Mesodermal cell (in vitro differentiated cells): ENCODE data around the gene CLTB.

Experiments
- H3K27ac ChIP-seq: 2 replicates; pipeline ENCODE4 v1.7.0; 2013; ENCODE audit warnings: mild to moderate bottlenecking, low read depth, low read length, moderate library complexity; ENCODE audit not compliant: severe bottlenecking
- H3K36me3 ChIP-seq: 2 replicates; pipeline ENCODE4 v1.7.1; 2013; ENCODE audit warnings: mild to moderate bottlenecking, low read length, moderate library complexity; ENCODE audit not compliant: control insufficient read depth, insufficient read depth
- H3K4me1 ChIP-seq: one replicate; pipeline ENCODE4 v1.7.1; 2013; ENCODE audit warnings: mild to moderate bottlenecking, low read length; ENCODE audit not compliant: insufficient read depth, control insufficient read depth, poor library complexity, severe bottlenecking
- H3K4me3 ChIP-seq: 2 replicates; pipeline ENCODE4 v1.7.0; 2013; ENCODE audit warnings: low read length, control low read depth, mild to moderate bottlenecking; ENCODE audit not compliant: insufficient read depth, poor library complexity, severe bottlenecking; ENCODE audit errors: extremely low read depth
- H3K9me3 ChIP-seq: 2 replicates; pipeline ENCODE4 v1.7.1; 2013; ENCODE audit warnings: mild to moderate bottlenecking, low read length, moderate library complexity; ENCODE audit not compliant: control insufficient read depth
- WGBS, 2 experiments: methylation state at CpG; one replicate each; pipeline ENCODE4 v1.1.5; 2013; ENCODE audit warnings: missing lambda C conversion rate in 2 of 2; ENCODE audit not compliant: insufficient coverage in 2 of 2; 5-methylcytosine and 5-hydroxymethylcytosine counted together

The CLTB gene

DNA sequence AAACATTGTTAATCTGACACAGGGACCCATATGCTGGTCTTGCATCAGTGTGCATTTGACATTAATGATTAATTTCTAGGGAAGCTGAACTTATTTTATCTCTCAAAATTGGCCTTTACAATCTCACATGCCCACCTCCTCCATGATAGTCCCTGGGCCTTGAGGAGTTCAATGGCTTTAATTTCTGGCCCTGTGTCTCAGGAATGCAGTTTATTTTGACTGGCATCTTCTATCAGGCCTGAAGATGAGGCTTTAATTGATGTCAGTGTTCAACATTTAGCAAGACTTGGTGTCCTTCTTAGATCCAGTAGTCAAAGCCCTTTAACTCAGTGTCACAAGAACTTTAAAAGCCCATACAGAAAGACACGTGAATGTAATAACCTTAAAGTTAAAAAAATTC lies 10.5 kb upstream of the CLTB start:
- no peak overlapping the region for H3K27ac ChIP-seq
- no CpG with 5 or more reads among the region's 1 CpG for WGBS, 2 experiments
- no peak overlapping the region for H3K4me3 ChIP-seq
- no peaks in the 10 kb centered on the region for H3K4me1 ChIP-seq
- no peaks in the 10 kb centered on the region for H3K36me3 ChIP-seq
- H3K9me3 ChIP-seq: peaks cover 10% of the 10 kb centered on the region

DNA sequence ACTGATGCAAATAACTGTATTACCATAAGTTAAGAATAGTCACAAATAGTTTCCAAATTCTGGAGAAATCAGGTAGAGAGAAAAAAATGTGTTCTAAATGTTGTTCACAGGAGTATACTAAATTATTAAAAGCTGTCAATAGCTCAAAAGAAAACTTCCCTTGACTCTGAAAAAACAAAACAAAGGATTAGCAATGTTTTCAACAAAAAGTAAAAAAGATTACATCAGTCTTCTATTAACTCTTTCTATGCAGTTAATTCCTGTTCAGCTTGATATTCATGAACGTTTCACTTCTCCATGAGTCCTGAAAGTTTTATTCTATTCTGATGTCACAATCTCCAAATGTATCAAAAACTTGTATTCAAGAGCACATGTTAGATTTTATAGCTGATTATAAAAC lies 9.5 kb upstream of the CLTB start:
- H3K9me3 ChIP-seq: peaks cover 10% of the 10 kb centered on the region
- WGBS, 2 experiments: 86 to 100% methylated on average over 1 of the region's 1 CpG
- H3K4me1 ChIP-seq: no peaks in the 10 kb centered on the region
- no peak overlapping the region for H3K27ac ChIP-seq
- H3K4me3 ChIP-seq: no peak overlapping the region
- H3K36me3 ChIP-seq: no peaks in the 10 kb centered on the region

DNA sequence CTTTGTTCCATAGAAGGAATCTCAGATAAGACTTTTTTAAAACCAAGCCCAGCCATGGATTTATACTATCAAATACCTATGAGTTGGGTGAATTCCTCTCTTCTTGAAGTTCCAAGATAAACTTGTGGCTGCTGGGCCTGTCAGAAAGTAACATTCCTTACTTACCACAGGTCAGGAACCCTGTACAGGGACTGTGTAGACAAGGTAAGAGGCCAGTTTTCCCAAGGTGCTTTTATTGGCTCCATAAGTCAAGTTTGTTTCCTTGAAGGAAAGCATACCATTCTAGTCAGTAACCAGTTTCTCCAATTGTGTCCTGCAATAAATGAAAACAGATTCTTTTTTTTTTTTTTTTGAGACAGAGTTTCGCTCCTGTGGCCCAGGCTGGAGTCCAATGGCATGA lies 8.8 kb upstream of the CLTB start:
- H3K27ac ChIP-seq: no peak overlapping the region
- H3K9me3 ChIP-seq: peaks cover 10% of the 10 kb centered on the region
- no peaks in the 10 kb centered on the region for H3K36me3 ChIP-seq
- WGBS, 2 experiments: 100% methylated on average over 1 of the region's 1 CpG; no CpG with 5 or more reads in 1 of the 2 experiments
- H3K4me3 ChIP-seq: no peak overlapping the region
- no peaks in the 10 kb centered on the region for H3K4me1 ChIP-seq

- H3K27ac ChIP-seq: no peak overlapping the region
- no peaks in the 10 kb centered on the region for H3K36me3 ChIP-seq
- 71% methylated on average over 1 of the region's 3 CpGs; no CpG with 5 or more reads in 1 of the 2 experiments for WGBS, 2 experiments
- no peaks in the 10 kb centered on the region for H3K4me1 ChIP-seq
- H3K9me3 ChIP-seq: peaks cover 10% of the 10 kb centered on the region
- H3K4me3 ChIP-seq: no peak overlapping the region
Observed at GRCh38 chr5:176424181-176424580, 7.8 kb upstream of the CLTB start.

- Histone ChIP-seq H3K36me3 (no peaks in the 10 kb centered on the region), H3K4me1 (no peaks in the 10 kb centered on the region), H3K4me3 (no peak overlapping the region), H3K9me3 (peaks cover 10% of the 10 kb centered on the region), H3K27ac (no peak overlapping the region)
- 86% methylated on average over 1 of the region's 2 CpGs; no CpG with 5 or more reads in 1 of the 2 experiments for WGBS, 2 experiments
Observed at GRCh38 chr5:176420972-176421544, 4.7 kb upstream of the CLTB start.

DNA sequence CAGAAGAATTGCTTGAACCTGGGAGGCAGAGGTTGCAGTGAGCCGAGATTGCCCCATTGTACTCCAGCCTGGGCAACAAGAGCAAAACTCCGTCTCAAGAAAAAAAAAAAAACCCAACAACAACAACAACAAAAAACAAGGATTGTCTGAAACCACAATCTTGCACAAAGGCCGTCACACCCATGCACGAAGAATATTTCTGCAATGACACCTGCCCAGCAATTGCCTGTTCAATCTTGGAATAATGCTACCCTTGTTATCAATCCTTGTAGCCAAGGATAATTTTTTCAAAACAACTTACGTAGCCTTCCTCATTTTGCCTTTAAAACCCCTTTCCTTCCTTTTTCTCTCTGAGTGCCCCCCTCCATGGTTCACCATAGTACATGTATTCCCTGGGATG lies 3.7 kb upstream of the CLTB start:
- H3K36me3 ChIP-seq: no peaks in the 10 kb centered on the region
- no peak overlapping the region for H3K4me3 ChIP-seq
- H3K4me1 ChIP-seq: peaks cover 4% of the 10 kb centered on the region
- H3K9me3 ChIP-seq: peaks cover 7% of the 10 kb centered on the region
- no peak overlapping the region for H3K27ac ChIP-seq
- 92% methylated on average over 3 to 5 of the region's 5 CpGs for WGBS, 2 experiments

GRCh38 chr5:176418251-176418650 lies 1.9 kb upstream of the CLTB start:
- H3K9me3 ChIP-seq: peaks cover 7% of the 10 kb centered on the region
- H3K27ac ChIP-seq: no peak overlapping the region
- 86 to 87% methylated on average over 9 of the region's 9 CpGs for WGBS, 2 experiments
- H3K4me1 ChIP-seq: peaks cover 8% of the 10 kb centered on the region
- H3K4me3 ChIP-seq: no peak overlapping the region
- H3K36me3 ChIP-seq: no peaks in the 10 kb centered on the region

- no peaks in the 10 kb centered on the region for H3K9me3 ChIP-seq
- H3K36me3 ChIP-seq: peaks cover 6% of the 10 kb centered on the region
- peaks cover 20% of the 10 kb centered on the region for H3K4me1 ChIP-seq
- 87 to 92% methylated on average over 8 of the region's 11 CpGs for WGBS, 2 experiments
- peak overlapping the region; percentile 8 for H3K4me3 ChIP-seq
- no peak overlapping the region for H3K27ac ChIP-seq
Observed at GRCh38 chr5:176416965-176417364, 626 bp upstream of the CLTB start.

- peaks cover 8% of the 10 kb centered on the region for H3K36me3 ChIP-seq
- no peaks in the 10 kb centered on the region for H3K9me3 ChIP-seq
- 78 to 85% methylated on average over 8 to 10 of the region's 13 CpGs for WGBS, 2 experiments
- peaks cover 25% of the 10 kb centered on the region for H3K4me1 ChIP-seq
- peak overlapping the region; percentile 75 for H3K4me3 ChIP-seq
- peak overlapping the region; percentile 92 for H3K27ac ChIP-seq
Observed at GRCh38 chr5:176415240-176415951, 943 bp downstream of the CLTB start.

DNA sequence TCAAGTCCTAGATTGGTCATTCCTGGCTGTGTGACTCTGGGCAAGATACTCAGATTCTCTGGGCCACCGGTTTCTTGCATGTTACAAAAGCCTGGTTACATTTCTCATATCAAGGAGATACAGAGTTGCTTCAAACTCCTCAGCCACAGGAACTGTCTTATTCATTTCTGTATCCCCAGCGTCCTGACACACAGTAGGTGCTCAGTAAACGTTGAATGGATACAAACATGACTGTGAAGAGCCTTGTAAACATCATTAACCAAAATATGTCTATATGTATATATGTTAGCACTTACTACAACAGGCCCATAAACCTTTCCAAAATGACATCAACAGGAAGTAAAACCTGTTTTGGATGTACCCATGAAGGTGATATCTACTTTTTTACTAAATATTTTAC lies 1.6 kb downstream of the CLTB start:
- Histone ChIP-seq H3K4me3 (no peak overlapping the region), H3K4me1 (peaks cover 25% of the 10 kb centered on the region), H3K9me3 (no peaks in the 10 kb centered on the region), H3K36me3 (peaks cover 15% of the 10 kb centered on the region), H3K27ac (no peak overlapping the region)
- WGBS, 2 experiments: 90 to 92% methylated on average over 1 of the region's 3 CpGs

DNA sequence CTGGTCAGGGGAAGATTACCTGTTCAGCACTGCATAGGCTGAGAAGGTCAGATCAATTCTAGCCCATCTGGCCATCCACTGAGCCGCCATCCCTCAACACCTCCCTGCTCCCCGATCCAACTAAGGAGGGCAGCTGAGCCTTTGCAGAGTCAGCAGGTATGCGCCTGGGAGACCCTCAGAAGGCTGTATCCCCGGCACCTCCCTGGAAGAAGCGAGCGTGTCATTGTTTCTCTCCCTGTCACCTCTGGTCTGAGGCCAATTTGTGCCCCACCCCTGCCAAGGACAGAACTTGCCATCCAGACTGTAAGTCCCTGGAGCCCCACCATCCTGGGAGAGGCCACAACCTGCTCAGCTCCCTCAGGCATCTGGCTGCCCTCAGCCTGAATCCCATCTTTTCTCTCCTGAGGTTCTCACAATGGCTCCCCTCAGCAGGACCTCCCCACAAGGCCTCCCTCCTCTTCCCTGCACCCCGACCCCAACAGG lies 2.6 kb downstream of the CLTB start:
- peaks cover 25% of the 10 kb centered on the region for H3K4me1 ChIP-seq
- no peak overlapping the region for H3K27ac ChIP-seq
- peaks cover 24% of the 10 kb centered on the region for H3K36me3 ChIP-seq
- no peak overlapping the region for H3K4me3 ChIP-seq
- 82 to 88% methylated on average over 4 to 6 of the region's 7 CpGs for WGBS, 2 experiments
- H3K9me3 ChIP-seq: no peaks in the 10 kb centered on the region
